ENCODE results near the gene CATSPERB. TPM values are rescaled to one million over a fixed set of nuclear protein-coding genes. Genes with fewer than 3 reads are reported as not detected.

CATSPERB gene
- total RNA-seq, 4 donors from 2014 or later, result 0.93 to 4.8 (median 1.5) TPM

DNA sequence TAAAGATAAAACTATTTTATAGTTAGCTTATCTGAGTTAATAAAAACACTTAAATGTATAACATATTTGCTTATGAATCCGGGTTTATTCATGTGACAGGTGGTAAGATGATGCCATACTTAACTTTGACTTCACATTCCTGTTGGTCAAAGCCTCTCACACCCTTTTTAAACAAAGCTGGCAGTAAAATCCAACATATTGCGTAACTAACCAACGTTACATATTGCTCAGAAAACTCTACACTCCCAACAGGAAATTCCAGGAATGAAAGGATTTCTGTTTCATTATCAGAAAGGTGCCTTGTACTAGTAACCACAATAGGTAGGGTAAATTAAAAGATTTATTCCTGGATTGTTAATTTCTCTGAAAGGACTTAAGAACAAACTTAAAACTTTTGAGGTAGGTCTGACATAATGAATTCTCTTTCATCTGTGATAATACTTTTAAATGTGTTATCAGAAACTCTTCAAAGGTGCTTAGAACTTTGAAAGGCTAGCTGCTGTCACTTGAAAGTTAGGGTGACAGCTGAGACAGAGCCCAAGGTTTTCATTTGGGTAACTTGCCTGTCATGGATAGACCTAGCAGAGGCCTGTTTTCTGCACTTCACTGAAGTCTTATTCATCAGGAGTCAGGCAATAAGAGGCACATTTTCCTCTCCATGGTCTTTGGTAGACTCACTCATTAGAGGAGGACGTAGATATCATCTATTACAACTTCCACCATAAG, 23.8 kb upstream of the CATSPERB start:
- Histone ChIP-seq H3K36me3 (no peaks in the 10 kb centered on the region), H3K9me3 (peaks cover 0 to 8% (median 0%) of the 10 kb centered on the region in 3 donors), H3K27me3 (no peaks in the 10 kb centered on the region), H3K27ac (no peak overlapping the region), H3K4me1 (peaks cover 0 to 10% (median 0%) of the 10 kb centered on the region in 3 donors), H3K4me3 (no peak overlapping the region)
- WGBS, 2 donors (ENCODE audit: low coverage in 1 of 2), result 24 to 33% methylated on average over 4 of the region's 4 CpGs
- no peak for ATAC-seq
- TF ChIP-seq POLR2A (IDR thresholded peaks at IDR 0.05), result no peak
- TF ChIP-seq, protein P1, sequence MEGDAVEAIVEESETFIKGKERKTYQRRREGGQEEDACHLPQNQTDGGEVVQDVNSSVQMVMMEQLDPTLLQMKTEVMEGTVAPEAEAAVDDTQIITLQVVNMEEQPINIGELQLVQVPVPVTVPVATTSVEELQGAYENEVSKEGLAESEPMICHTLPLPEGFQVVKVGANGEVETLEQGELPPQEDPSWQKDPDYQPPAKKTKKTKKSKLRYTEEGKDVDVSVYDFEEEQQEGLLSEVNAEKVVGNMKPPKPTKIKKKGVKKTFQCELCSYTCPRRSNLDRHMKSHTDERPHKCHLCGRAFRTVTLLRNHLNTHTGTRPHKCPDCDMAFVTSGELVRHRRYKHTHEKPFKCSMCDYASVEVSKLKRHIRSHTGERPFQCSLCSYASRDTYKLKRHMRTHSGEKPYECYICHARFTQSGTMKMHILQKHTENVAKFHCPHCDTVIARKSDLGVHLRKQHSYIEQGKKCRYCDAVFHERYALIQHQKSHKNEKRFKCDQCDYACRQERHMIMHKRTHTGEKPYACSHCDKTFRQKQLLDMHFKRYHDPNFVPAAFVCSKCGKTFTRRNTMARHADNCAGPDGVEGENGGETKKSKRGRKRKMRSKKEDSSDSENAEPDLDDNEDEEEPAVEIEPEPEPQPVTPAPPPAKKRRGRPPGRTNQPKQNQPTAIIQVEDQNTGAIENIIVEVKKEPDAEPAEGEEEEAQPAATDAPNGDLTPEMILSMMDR (IDR thresholded peaks at IDR 0.05), result no peak
- TF ChIP-seq POLR2AphosphoS5 (IDR thresholded peaks at IDR 0.05), result no peak
- no peak for TF ChIP-seq EP300 (IDR thresholded peaks at IDR 0.05)

DNA sequence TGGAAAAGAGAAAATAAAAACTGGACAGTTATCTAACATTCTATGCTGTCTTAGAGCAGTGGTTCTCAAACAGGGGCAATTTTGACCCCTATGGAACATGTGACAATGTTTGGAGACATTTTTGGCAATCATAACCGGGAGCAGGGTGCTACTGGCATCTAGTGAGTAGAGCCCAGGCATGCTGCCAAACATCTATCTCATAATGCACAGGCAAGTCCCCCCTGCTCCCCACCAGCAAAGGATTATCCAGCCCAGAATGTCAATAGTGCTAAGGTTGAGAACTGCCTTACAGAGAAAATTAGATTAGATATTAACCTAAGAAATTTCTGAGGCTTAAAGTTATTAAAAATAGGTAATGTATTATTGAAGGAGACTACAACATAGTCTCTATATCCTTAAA, 22.9 kb upstream of the CATSPERB start:
- 0 to 13% methylated on average over 1 of the region's 1 CpG for WGBS, 2 donors (ENCODE audit: low coverage in 1 of 2)
- Histone ChIP-seq H3K9me3 (no peaks in the 10 kb centered on the region), H3K27me3 (no peaks in the 10 kb centered on the region), H3K36me3 (no peaks in the 10 kb centered on the region), H3K4me3 (no peak overlapping the region), H3K27ac (no peak overlapping the region), H3K4me1 (peaks cover 0 to 10% (median 0%) of the 10 kb centered on the region in 3 donors)
- TF ChIP-seq POLR2A (IDR thresholded peaks at IDR 0.05) (no peak), POLR2AphosphoS5 (IDR thresholded peaks at IDR 0.05) (no peak), EP300 (IDR thresholded peaks at IDR 0.05) (no peak)
- TF ChIP-seq, protein P1 (IDR thresholded peaks at IDR 0.05), result no peak
- no peak for ATAC-seq

DNA sequence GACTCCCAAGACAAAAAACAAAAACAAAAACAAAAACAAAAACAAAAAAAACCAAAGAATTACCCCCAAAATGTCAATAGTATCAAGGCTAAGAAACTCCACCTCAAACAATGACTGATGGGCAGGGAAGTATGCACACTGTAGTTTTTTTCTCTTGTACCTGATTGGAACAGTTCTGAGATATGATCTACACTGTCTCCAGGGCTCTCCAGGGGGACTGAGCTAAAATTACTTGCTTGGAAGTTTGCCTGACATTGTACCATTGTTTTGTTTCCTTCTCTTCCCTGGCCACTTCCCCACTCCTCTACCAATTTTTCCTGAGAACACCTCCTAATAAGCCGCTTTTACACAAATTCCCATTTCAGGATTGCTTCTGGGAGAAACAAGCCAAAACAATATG, 22.3 kb upstream of the CATSPERB start:
- no peak overlapping the region for H3K4me3 ChIP-seq
- peak overlapping the region in 1 of 4 donors; percentile 20 for H3K27ac ChIP-seq
- H3K27me3 ChIP-seq, result no peaks in the 10 kb centered on the region
- no peak for TF ChIP-seq POLR2AphosphoS5 (IDR thresholded peaks at IDR 0.05)
- TF ChIP-seq POLR2A (IDR thresholded peaks at IDR 0.05), result no peak
- no peaks in the 10 kb centered on the region for H3K9me3 ChIP-seq
- H3K4me1 ChIP-seq, result peaks cover 0 to 10% (median 0%) of the 10 kb centered on the region in 3 donors
- no peak for ATAC-seq
- WGBS, 2 donors (ENCODE audit: low coverage in 1 of 2), result 63% methylated on average over 1 of the region's 1 CpG; no CpG with 5 or more reads in 1 of the 2 donors
- H3K36me3 ChIP-seq, result no peaks in the 10 kb centered on the region

DNA sequence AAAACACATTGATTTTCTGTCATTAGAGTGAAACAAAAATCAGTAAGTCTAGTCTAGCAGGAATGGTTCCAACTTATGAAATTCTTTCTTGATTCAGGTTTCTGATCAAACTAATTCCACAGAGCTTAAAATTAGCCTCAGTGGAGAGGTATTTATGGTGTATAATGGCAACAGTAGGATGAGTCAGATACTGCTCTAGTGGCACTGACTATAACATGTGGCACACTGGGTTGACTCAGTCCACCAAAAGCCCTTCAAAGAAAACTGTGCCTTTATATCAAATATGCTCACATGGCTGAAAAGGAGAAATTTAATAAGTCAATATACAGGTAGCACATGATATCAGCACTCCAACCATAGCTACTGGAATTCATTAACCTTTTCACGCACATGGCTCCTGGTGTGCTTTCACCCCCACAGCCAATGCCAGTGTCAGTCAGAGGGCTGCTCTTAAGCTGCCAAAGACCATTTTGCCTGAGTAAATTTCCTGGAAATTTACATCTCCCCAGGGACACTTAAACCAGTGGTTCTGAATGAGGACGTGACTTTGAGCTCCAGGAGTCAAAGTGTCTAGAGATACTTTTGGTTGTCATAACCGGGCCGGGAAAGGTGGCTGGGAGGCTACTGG, 21.7 kb upstream of the CATSPERB start:
- WGBS, 2 donors (ENCODE audit: low coverage in 1 of 2), result 53 to 83% methylated on average over 2 to 3 of the region's 4 CpGs
- Histone ChIP-seq H3K27ac (peak overlapping the region in 1 of 4 donors; percentile 20), H3K4me1 (peaks cover 0 to 10% (median 0%) of the 10 kb centered on the region in 3 donors), H3K9me3 (no peaks in the 10 kb centered on the region), H3K27me3 (no peaks in the 10 kb centered on the region), H3K36me3 (no peaks in the 10 kb centered on the region), H3K4me3 (no peak overlapping the region)
- no peak for TF ChIP-seq POLR2A (IDR thresholded peaks at IDR 0.05)
- TF ChIP-seq, protein P1 (IDR thresholded peaks at IDR 0.05), result no peak
- TF ChIP-seq EP300 (IDR thresholded peaks at IDR 0.05), result no peak
- TF ChIP-seq POLR2AphosphoS5 (IDR thresholded peaks at IDR 0.05), result no peak
- ATAC-seq, result no peak

DNA sequence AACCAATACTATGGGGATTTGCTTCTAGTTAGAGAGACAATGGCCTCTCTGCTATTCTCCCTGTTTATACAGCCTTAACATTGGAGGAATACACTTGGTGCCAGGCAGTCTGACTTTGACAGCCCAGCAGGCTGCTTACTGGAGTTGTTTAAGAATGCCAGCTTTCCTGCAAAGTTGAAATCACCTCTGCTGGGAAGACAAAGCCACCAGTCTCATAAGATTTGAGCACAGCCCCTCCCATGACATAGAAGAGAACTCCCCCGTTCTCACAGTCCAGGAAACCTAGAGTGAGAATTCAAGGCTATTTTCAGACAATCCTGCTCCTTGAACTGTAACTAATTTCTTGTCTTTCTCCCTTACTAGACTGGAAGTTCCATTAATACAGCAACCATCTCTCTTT, 21.1 kb upstream of the CATSPERB start:
- Histone ChIP-seq H3K4me1 (peaks cover 0 to 10% (median 0%) of the 10 kb centered on the region in 3 donors), H3K27ac (peak overlapping the region in 1 of 4 donors; percentile 18), H3K27me3 (no peaks in the 10 kb centered on the region), H3K36me3 (no peaks in the 10 kb centered on the region), H3K9me3 (no peaks in the 10 kb centered on the region), H3K4me3 (no peak overlapping the region)
- TF ChIP-seq POLR2A (IDR thresholded peaks at IDR 0.05) (no peak), POLR2AphosphoS5 (IDR thresholded peaks at IDR 0.05) (no peak), EP300 (IDR thresholded peaks at IDR 0.05) (no peak)
- TF ChIP-seq, protein P1 (IDR thresholded peaks at IDR 0.05), result no peak
- no peak for ATAC-seq
- 14 to 33% methylated on average over 1 of the region's 1 CpG for WGBS, 2 donors (ENCODE audit: low coverage in 1 of 2)
